H1 (cell line): ENCODE results near the gene CD180. TPM values are rescaled to one million over a fixed set of nuclear protein-coding genes. Genes with fewer than 3 reads are reported as not detected.
A peak's percentile ranks its signal among the peaks of the same experiment; 100 is the strongest.

ENCODE experiments used
- CTCF ChIA-PET: fragments of 300-600 bp; sonication (Branson Sonifier 250); formaldehyde crosslinking; loops from one replicate; lab custom pipeline; 2021; ENCODE audit not compliant: partially characterized antibody; lab: Charles Lee
- POLR2A ChIA-PET: fragments of 300-600 bp; sonication (Branson Sonifier 250); formaldehyde crosslinking; loops from one replicate; lab custom pipeline; 2021; ENCODE audit warnings: inconsistent platforms; ENCODE audit not compliant: partially characterized antibody; lab: Charles Lee
- DNase-seq, 2 experiments: peaks; one replicate each; pipeline versions ENCODE4 v3.0.0 to v3.0.0-alpha.2; 2010 to 2022; ENCODE audit warnings: low spot score in 2 of 2, low read depth in 1 of 2, mixed read lengths in 1 of 2
- FAIRE-seq: peaks from 2 replicates; lab custom pipeline; 2011; peaks lifted over from hg19 to GRCh38; lab: Jason Lieb, UNC
- H2AFZ ChIP-seq: 2 replicates; pipeline ENCODE4 v1.8.1; 2012; ENCODE audit warnings: low read length, inconsistent platforms
- H2AK5ac ChIP-seq: 2 replicates; pipeline ENCODE4 v1.6.1; 2013; ENCODE audit warnings: low read depth, low read length
- H2BK120ac ChIP-seq: replicated peaks from 2 replicates; pipeline ENCODE3; 2013; ENCODE audit warnings: low read depth, low read length, inconsistent platforms
- H2BK12ac ChIP-seq: 2 replicates; pipeline ENCODE4 v1.6.1; 2013; ENCODE audit warnings: low read depth, low read length
- H2BK15ac ChIP-seq: 2 replicates; pipeline ENCODE4 v1.6.1; 2013; ENCODE audit warnings: low read length
- H2BK20ac ChIP-seq: 2 replicates; pipeline ENCODE4 v1.6.1; 2013; ENCODE audit warnings: low read length
- H2BK5ac ChIP-seq: 2 replicates; pipeline ENCODE4 v1.6.1; 2013; ENCODE audit warnings: low read depth, low read length
- H3K14ac ChIP-seq: 2 replicates; pipeline ENCODE4 v1.6.1; 2013; ENCODE audit warnings: inconsistent platforms; ENCODE audit not compliant: insufficient read length
- H3K18ac ChIP-seq: 2 replicates; pipeline ENCODE4 v1.6.1; 2013; ENCODE audit warnings: low read length; ENCODE audit errors: extremely low read depth
- H3K23ac ChIP-seq: 2 replicates; pipeline ENCODE4 v1.6.1; 2013; ENCODE audit warnings: inconsistent platforms; ENCODE audit not compliant: insufficient read length
- H3K23me2 ChIP-seq: 2 replicates; pipeline ENCODE4 v1.6.1; 2013; ENCODE audit warnings: low read depth, low read length
- H3K27ac ChIP-seq: 2 replicates; pipeline ENCODE4 v1.6.1; 2011; ENCODE audit warnings: low read depth, low read length, inconsistent platforms
- H3K27me3 ChIP-seq, 4 experiments: replicated peaks in 1 of 4; 1 replicate in 1 of 4; 2 replicates in 3 of 4; pipeline versions ENCODE4 v1.6.1 to v1.8.1; 2011 to 2013; ENCODE audit warnings: low read length in 3 of 4, mild to moderate bottlenecking in 3 of 4, inconsistent platforms in 2 of 4, mixed read lengths in 2 of 4, moderate library complexity in 1 of 4; ENCODE audit not compliant: control insufficient read depth in 3 of 4, insufficient read depth in 3 of 4; ENCODE audit errors: extremely low read depth in 1 of 4
- H3K36me3 ChIP-seq, 4 experiments: 2 replicates each; pipeline versions ENCODE4 v1.6.1 to v1.8.1; 2011 to 2013; ENCODE audit warnings: mild to moderate bottlenecking in 4 of 4, low read length in 3 of 4, moderate library complexity in 2 of 4, control low read depth in 1 of 4, inconsistent platforms in 1 of 4; ENCODE audit not compliant: insufficient read depth in 4 of 4, control insufficient read depth in 2 of 4
- H3K4ac ChIP-seq: replicated peaks from 2 replicates; pipeline ENCODE3; 2013; ENCODE audit warnings: low read length, low read depth, mixed read lengths, inconsistent platforms; ENCODE audit not compliant: insufficient read length
- H3K4me1 ChIP-seq, 4 experiments: replicated peaks in 1 of 4; 1 replicate in 1 of 4; 2 replicates in 3 of 4; pipeline versions ENCODE4 v1.6.1 to v1.8.1; 2011 to 2013; ENCODE audit warnings: low read length in 3 of 4, inconsistent platforms in 2 of 4, mixed read lengths in 1 of 4; ENCODE audit not compliant: insufficient read depth in 4 of 4, control insufficient read depth in 3 of 4
- H3K4me2 ChIP-seq, 2 experiments: 2 replicates each; pipeline versions ENCODE4 v1.6.1 to v1.8.1; 2011 to 2013; ENCODE audit warnings: low read depth in 2 of 2, low read length in 2 of 2, control low read depth in 1 of 2, inconsistent platforms in 1 of 2, mild to moderate bottlenecking in 1 of 2; ENCODE audit not compliant: insufficient read depth in 1 of 2
- H3K4me3 ChIP-seq, 4 experiments: fragments of 200-600, 300-600 bp in 1 of 4; sonication (generic), shearing (Covaris generic), sonication (Bioruptor Twin) in 1 of 4; 2 replicates each; pipeline versions ENCODE4 v1.5.1 to v1.8.1; 2011 to 2016; ENCODE audit warnings: low read length in 4 of 4, low read depth in 3 of 4, control low read depth in 2 of 4, inconsistent platforms in 2 of 4, mild to moderate bottlenecking in 2 of 4, mixed read lengths in 1 of 4, moderate library complexity in 1 of 4; ENCODE audit not compliant: insufficient read depth in 2 of 4; ENCODE audit errors: extremely low read depth in 1 of 4
- H3K56ac ChIP-seq: replicated peaks from 2 replicates; pipeline ENCODE3; 2013; ENCODE audit warnings: low read depth, mild to moderate bottlenecking, mixed read lengths, low read length, inconsistent platforms; ENCODE audit not compliant: insufficient read length
- H3K79me1 ChIP-seq: 2 replicates; pipeline ENCODE4 v1.6.1; 2013; ENCODE audit warnings: low read depth, low read length, control low read depth
- H3K79me2 ChIP-seq, 2 experiments: 2 replicates each; pipeline versions ENCODE4 v1.6.1 to v1.8.1; 2012 to 2013; ENCODE audit warnings: low read length in 2 of 2, mild to moderate bottlenecking in 2 of 2, inconsistent platforms in 1 of 2; ENCODE audit not compliant: insufficient read depth in 2 of 2, control insufficient read depth in 1 of 2
- H3K9ac ChIP-seq, 4 experiments: replicated peaks in 1 of 4; 1 replicate in 1 of 4; 2 replicates in 3 of 4; pipeline versions ENCODE4 v1.6.1 to v1.8.1; 2011 to 2013; ENCODE audit warnings: low read depth in 3 of 4, low read length in 3 of 4, control low read depth in 2 of 4, mild to moderate bottlenecking in 2 of 4, moderate library complexity in 2 of 4, inconsistent platforms in 1 of 4; ENCODE audit errors: extremely low read depth in 1 of 4
- H3K9me3 ChIP-seq, 2 experiments: 2 replicates each; pipeline versions ENCODE4 v1.6.1 to v1.8.1; 2012 to 2013; ENCODE audit warnings: mild to moderate bottlenecking in 2 of 2, moderate library complexity in 2 of 2, control low read depth in 1 of 2, inconsistent platforms in 1 of 2, low read depth in 1 of 2, low read length in 1 of 2, mixed read lengths in 1 of 2; ENCODE audit not compliant: insufficient read depth in 2 of 2
- H4K20me1 ChIP-seq, 2 experiments: replicated peaks in 1 of 2; 2 replicates each; pipeline versions ENCODE3 to v1.8.1; 2011 to 2013; ENCODE audit warnings: inconsistent platforms in 2 of 2, low read length in 2 of 2, mild to moderate bottlenecking in 1 of 2; ENCODE audit not compliant: insufficient read depth in 2 of 2, control insufficient read depth in 1 of 2
- H4K5ac ChIP-seq: 2 replicates; pipeline ENCODE4 v1.6.1; 2013; ENCODE audit warnings: low read length, low read depth, mixed read lengths, inconsistent platforms; ENCODE audit not compliant: insufficient read length
- H4K8ac ChIP-seq: 2 replicates; pipeline ENCODE4 v1.8.0; 2013; ENCODE audit warnings: mild to moderate bottlenecking, moderate library complexity, low read length, inconsistent platforms; ENCODE audit not compliant: insufficient read depth; ENCODE audit errors: extremely low read depth
- H4K91ac ChIP-seq: replicated peaks from 2 replicates; pipeline ENCODE3; 2013; ENCODE audit warnings: low read length, mixed read lengths, inconsistent platforms; ENCODE audit not compliant: insufficient read length
- ATF3 ChIP-seq: IDR thresholded peaks from 2 replicates; pipeline ENCODE4 v1.6.1; 2011; ENCODE audit warnings: low read depth, mild to moderate bottlenecking, low read length; ENCODE audit not compliant: insufficient read depth
- FOSL1 ChIP-seq: IDR thresholded peaks from 2 replicates; pipeline ENCODE4 v1.6.1; 2011; ENCODE audit warnings: mild to moderate bottlenecking, low read depth, low read length, moderate library complexity; ENCODE audit not compliant: insufficient read depth
- RBBP5 ChIP-seq: IDR thresholded peaks from 2 replicates; pipeline ENCODE4 v1.7.1; 2012; ENCODE audit warnings: low read depth, mild to moderate bottlenecking, inconsistent platforms, low read length, moderate library complexity, borderline replicate concordance
- RNF2 ChIP-seq: fragments of 200-900, 300-1000 bp; sonication (generic); IDR thresholded peaks from 2 replicates; pipeline ENCODE4 v1.7.1; 2016; ENCODE audit warnings: borderline replicate concordance, low read depth, mild to moderate bottlenecking, antibody characterized with exemption, low read length; ENCODE audit not compliant: poor library complexity, severe bottlenecking; ENCODE audit errors: missing control alignments
- RXRA ChIP-seq: IDR thresholded peaks from 2 replicates; pipeline ENCODE4 v1.6.1; 2011; ENCODE audit warnings: low read depth, mild to moderate bottlenecking, low read length, moderate library complexity; ENCODE audit not compliant: insufficient read depth
- SAP30 ChIP-seq: fragments of 300-600 bp; sonication (generic); IDR thresholded peaks from 2 replicates; pipeline ENCODE4 v1.7.1; 2012; ENCODE audit warnings: low read length, moderate library complexity, mild to moderate bottlenecking, inconsistent platforms; ENCODE audit not compliant: insufficient read depth, insufficient replicate concordance
- WGBS, 2 experiments: shearing (Covaris generic) in 1 of 2; methylation state at CpG; one replicate each; pipeline versions ENCODE4 v1.1.6 to v1.1.7; 2013 to 2015; ENCODE audit warnings: low lambda C conversion rate in 2 of 2, mixed read lengths in 2 of 2, inconsistent platforms in 1 of 2, low coverage in 1 of 2, missing lambda C conversion rate in 1 of 2; ENCODE audit not compliant: insufficient replicate concordance in 2 of 2, insufficient coverage in 1 of 2, insufficient read length in 1 of 2; ENCODE audit errors: extremely low coverage in 1 of 2, missing lambda C conversion rate in 1 of 2; 5-methylcytosine and 5-hydroxymethylcytosine counted together
- polyA plus RNA-seq, 7 experiments: library from polyadenylated mRNA; depleted of rRNA in 3 of 7; stranded (reverse) in 5 of 7; unstranded in 2 of 7; fragments of >200 nt in 5 of 7; fragments of 200-250 nt in 2 of 7; gene quantifications; 1 replicate in 5 of 7; 2 replicates in 1 of 7; 4 replicates in 1 of 7; pipeline versions ENCODE4 v1.2.1 to v1.2.3, GENCODE V29; 2011 to 2013; ENCODE audit warnings: missing spikeins in 2 of 7, mixed read lengths in 2 of 7
- total RNA-seq: library from RNA; stranded (reverse); fragmentation: NEBNext Ultra II Directional; extraction: Animal tissue kit (Norgen Biotek cat#: 25700); gene quantifications from 2 replicates; pipeline ENCODE4 v1.2.1, GENCODE V29; 2021

The CD180 gene
- total and polyA plus RNA-seq, 2 of the 8 experiments (the other 6 are each of a cell fraction or from before 2014, with no cell fraction given): not detected

GRCh38 chr5:67215519-67216471 lies 19.2 kb upstream of the CD180 start:
- Histone ChIP-seq H2AFZ (0 out of 2 replicates have a peak overlapping the region, but pooled peaks have one; percentile 18), H3K27ac (no peak overlapping the region)

More at GRCh38 chr5:67215519-67216471, 19.2 kb upstream of the CD180 start:
- Histone ChIP-seq H3K14ac (no peak overlapping the region), H2BK120ac (no peak overlapping the region), H4K20me1 (no peaks in the 10 kb centered on the region), H3K36me3 (no peaks in the 10 kb centered on the region), H3K23ac (no peak overlapping the region), H3K79me1 (no peaks in the 10 kb centered on the region), H3K9ac (no peak overlapping the region), H3K27me3 (no peaks in the 10 kb centered on the region), H2AK5ac (no peak overlapping the region), H2BK20ac (0 out of 2 replicates have a peak overlapping the region, but pooled peaks have one; percentile 48), H4K91ac (peak overlapping the region; percentile 23), H3K56ac (no peak overlapping the region), H4K8ac (no peak overlapping the region; the same call in 1 of the 2 replicates)
- FAIRE-seq (no peak), DNase-seq (no peak)
- WGBS, 2 experiments: 92% methylated on average over 19 of the region's 19 CpGs; no CpG with 5 or more reads in 1 of the 2 experiments
- TF ChIP-seq RXRA: no peak
- no peak for TF ChIP-seq RBBP5
- no peak for TF ChIP-seq RNF2
- no peak for TF ChIP-seq ATF3
- TF ChIP-seq FOSL1: no peak
- TF ChIP-seq SAP30: no peak
- TF ChIP-seq, all 59 proteins: peak for 0
- no peak overlapping the region for H4K5ac ChIP-seq
- H3K9me3 ChIP-seq: no peaks in the 10 kb centered on the region
- H3K4me1 ChIP-seq: no peaks in the 10 kb centered on the region
- H2BK15ac ChIP-seq: no peak overlapping the region
- H3K4me3 ChIP-seq: no peak overlapping the region
- H3K18ac ChIP-seq: no peak overlapping the region
- no peak overlapping the region; the same call in 1 of the 2 replicates for H2BK12ac ChIP-seq
- peaks cover 2% of the 10 kb centered on the region; the same call in 1 of the 2 replicates for H3K23me2 ChIP-seq
- no peak overlapping the region for H3K4ac ChIP-seq
- ChIA-PET CTCF (interaction anchor here (1.0 to 1.4 kb wide), 3 partner anchors 29 to 57 kb away, joined by 3 to 5 read pairs (median 3); no protein-coding TSS in a partner anchor), POLR2A (no interaction called here)
- no peak overlapping the region for H2BK5ac ChIP-seq
- H3K79me2 ChIP-seq: no peaks in the 10 kb centered on the region
- H3K4me2 ChIP-seq: no peak overlapping the region
